Liver (tissue), 9 donors: ENCODE data around the gene RPTOR. TPM values are rescaled to one million over a fixed set of nuclear protein-coding genes. Genes with fewer than 3 reads are reported as not detected.

Experiments
- DNase-seq: peaks from one replicate; pipeline ENCODE4 v3.0.0-alpha.2; 2017; ENCODE audit warnings: low spot score
- H3K27ac ChIP-seq, 2 donors: one replicate each; pipeline ENCODE4 v1.7.0; 2013; ENCODE audit warnings: inconsistent platforms in 2 of 2, low read length in 2 of 2, control low read depth in 1 of 2, low read depth in 1 of 2, mild to moderate bottlenecking in 1 of 2
- H3K27me3 ChIP-seq, 4 donors: one replicate each; pipeline versions ENCODE4 v1.6.1 to v1.7.0; 2013; ENCODE audit warnings: low read length in 3 of 4, inconsistent platforms in 1 of 4, mild to moderate bottlenecking in 1 of 4, moderate library complexity in 1 of 4; ENCODE audit not compliant: control insufficient read depth in 4 of 4, insufficient read depth in 4 of 4
- H3K36me3 ChIP-seq, 4 donors: one replicate each; pipeline versions ENCODE4 v1.6.1 to v1.7.0; 2013; ENCODE audit warnings: low read length in 3 of 4, mild to moderate bottlenecking in 3 of 4, low read depth in 1 of 4, moderate library complexity in 1 of 4; ENCODE audit not compliant: control insufficient read depth in 4 of 4, insufficient read depth in 3 of 4
- H3K4me1 ChIP-seq, 4 donors: one replicate each; pipeline versions ENCODE4 v1.6.1 to v1.7.0; 2013; ENCODE audit warnings: low read length in 3 of 4, mild to moderate bottlenecking in 3 of 4, moderate library complexity in 1 of 4; ENCODE audit not compliant: control insufficient read depth in 4 of 4, insufficient read depth in 4 of 4
- H3K4me3 ChIP-seq, 3 donors: one replicate each; pipeline versions ENCODE4 v1.6.1 to v1.7.0; 2013; ENCODE audit warnings: low read length in 3 of 3, control low read depth in 1 of 3, low read depth in 1 of 3, mild to moderate bottlenecking in 1 of 3
- H3K9ac ChIP-seq, 2 donors: one replicate each; pipeline ENCODE4 v1.7.0; 2013; ENCODE audit warnings: low read length in 2 of 2, mild to moderate bottlenecking in 2 of 2, moderate library complexity in 2 of 2, control low read depth in 1 of 2, low read depth in 1 of 2
- H3K9me3 ChIP-seq, 4 donors: one replicate each; pipeline versions ENCODE4 v1.6.1 to v1.7.0; 2013; ENCODE audit warnings: low read length in 3 of 4; ENCODE audit not compliant: control insufficient read depth in 4 of 4
- ATF3 ChIP-seq: IDR thresholded peaks from 2 replicates; pipeline ENCODE4 v1.6.1; 2016; ENCODE audit warnings: antibody characterized with exemption
- CTCF ChIP-seq: fragments of 150-350 bp; IDR thresholded peaks from 2 replicates; pipeline ENCODE4 v1.5.1; 2017; ENCODE audit warnings: improper control_type of control experiment, low read depth, low read length; ENCODE audit not compliant: missing input control
- EGR1 ChIP-seq, 2 donors: IDR thresholded peaks; 2 replicates each; pipeline ENCODE4 v1.6.1; 2016 to 2018; ENCODE audit warnings: antibody characterized with exemption in 2 of 2, low read depth in 2 of 2
- FOXA1 ChIP-seq: IDR thresholded peaks from 2 replicates; pipeline ENCODE4 v1.6.1; 2016; ENCODE audit warnings: antibody characterized with exemption
- FOXA2 ChIP-seq: IDR thresholded peaks from 2 replicates; pipeline ENCODE4 v1.6.1; 2016; ENCODE audit warnings: antibody characterized with exemption
- GABPA ChIP-seq, 2 donors: IDR thresholded peaks in 1 of 2; conservative IDR thresholded peaks in 1 of 2; 2 replicates each; pipeline ENCODE4 v1.6.1; 2016; ENCODE audit warnings: antibody characterized with exemption in 2 of 2, mild to moderate bottlenecking in 1 of 2, moderate library complexity in 1 of 2
- HNF4A ChIP-seq, 2 donors: conservative IDR thresholded peaks; 2 replicates each; pipeline ENCODE4 v1.6.1; 2016; ENCODE audit warnings: antibody characterized with exemption in 2 of 2, mild to moderate bottlenecking in 2 of 2
- HNF4G ChIP-seq: IDR thresholded peaks from 2 replicates; pipeline ENCODE4 v1.6.1; 2016; ENCODE audit warnings: antibody characterized with exemption
- JUND ChIP-seq, 2 donors: IDR thresholded peaks; 2 replicates each; pipeline ENCODE4 v1.6.1; 2016; ENCODE audit warnings: antibody characterized with exemption in 2 of 2
- MAX ChIP-seq: IDR thresholded peaks from 2 replicates; pipeline ENCODE4 v1.6.1; 2016; ENCODE audit warnings: antibody characterized with exemption
- NR2F2 ChIP-seq: IDR thresholded peaks from 2 replicates; pipeline ENCODE4 v1.6.1; 2016; ENCODE audit warnings: antibody characterized with exemption
- RAD21 ChIP-seq, 2 donors: IDR thresholded peaks; 2 replicates each; pipeline ENCODE4 v1.6.1; 2016; ENCODE audit warnings: antibody characterized with exemption in 2 of 2, mild to moderate bottlenecking in 2 of 2
- REST ChIP-seq: IDR thresholded peaks from 2 replicates; pipeline ENCODE4 v1.6.1; 2016; ENCODE audit warnings: antibody characterized with exemption, mild to moderate bottlenecking
- RXRA ChIP-seq, 2 donors: IDR thresholded peaks; 2 replicates each; pipeline ENCODE4 v1.6.1; 2017 to 2018; ENCODE audit warnings: antibody characterized with exemption in 2 of 2, mild to moderate bottlenecking in 1 of 2
- SP1 ChIP-seq: IDR thresholded peaks from 2 replicates; pipeline ENCODE4 v1.6.1; 2018; ENCODE audit warnings: antibody characterized with exemption, mild to moderate bottlenecking
- TAF1 ChIP-seq: conservative IDR thresholded peaks from 2 replicates; pipeline ENCODE4 v1.6.1; 2016; ENCODE audit warnings: antibody characterized with exemption, mild to moderate bottlenecking
- YY1 ChIP-seq: IDR thresholded peaks from 2 replicates; pipeline ENCODE4 v1.6.1; 2016; ENCODE audit warnings: antibody characterized with exemption, mild to moderate bottlenecking
- ZBTB33 ChIP-seq: IDR thresholded peaks from 2 replicates; pipeline ENCODE4 v1.6.1; 2016; ENCODE audit warnings: antibody characterized with exemption
- WGBS: extraction: QIAGEN DNeasy Blood & Tissue Kit; methylation state at CpG from one replicate; pipeline ENCODE4 v1.1.7; 2013; 5-methylcytosine and 5-hydroxymethylcytosine counted together
- polyA plus RNA-seq, 2 donors: library from polyadenylated mRNA; stranded (reverse) in 1 of 2; unstranded in 1 of 2; fragments of 200-250 nt in 1 of 2; fragments of >200 nt in 1 of 2; fragmentation: Nextera tagmentation in 1 of 2; extraction: Ambion mirVana in 1 of 2; gene quantifications; one replicate each; pipeline versions ENCODE4 v1.2.1 to v1.2.3, GENCODE V29; 2013 to 2015
- total RNA-seq, 2 donors: library from RNA; depleted of rRNA; stranded (reverse); fragments of >200 nt; gene quantifications; one replicate each; pipeline ENCODE4 v1.2.3, GENCODE V29; 2014
- donor health status: healthy.
- donor health status: healthy.
- donor health status: healthy.
- donor health status: healthy.
- donor health status: healthy.

RPTOR gene
- total and polyA plus RNA-seq, 4 donors: 4.8 to 25.4 (median 11.6) TPM

- Histone ChIP-seq H3K27ac (no peak overlapping the region), H3K9me3 (no peaks in the 10 kb centered on the region), H3K9ac (no peak overlapping the region), H3K27me3 (no peaks in the 10 kb centered on the region), H3K36me3 (no peaks in the 10 kb centered on the region), H3K4me1 (no peaks in the 10 kb centered on the region), H3K4me3 (no peak overlapping the region)
- no peak for DNase-seq
- WGBS: 97% methylated on average over 12 of the region's 12 CpGs
- TF ChIP-seq NR2F2 (no peak), YY1 (no peak), CTCF (no peak), RAD21 (IDR thresholded peaks at IDR 0.05) (no peak)
Observed at GRCh38 chr17:80608326-80608725, 63.7 kb downstream of the RPTOR start.

- Histone ChIP-seq H3K27ac (no peak overlapping the region), H3K4me1 (no peaks in the 10 kb centered on the region), H3K27me3 (no peaks in the 10 kb centered on the region), H3K36me3 (no peaks in the 10 kb centered on the region), H3K9me3 (no peaks in the 10 kb centered on the region), H3K9ac (no peak overlapping the region), H3K4me3 (no peak overlapping the region)
- 87% methylated on average over 5 of the region's 5 CpGs for WGBS
- no peak for DNase-seq
- TF ChIP-seq RAD21 (IDR thresholded peaks at IDR 0.05): no peak
- no peak for TF ChIP-seq JUND (IDR thresholded peaks at IDR 0.05)
- no peak for TF ChIP-seq ZBTB33
- no peak for TF ChIP-seq TAF1
- TF ChIP-seq FOXA1: no peak
- TF ChIP-seq SP1: no peak
- TF ChIP-seq EGR1 (IDR thresholded peaks at IDR 0.05; ENCODE audit: low read depth in 2 of 2): no peak
- no peak for TF ChIP-seq REST
- no peak for TF ChIP-seq MAX
- TF ChIP-seq HNF4G: no peak
- TF ChIP-seq FOXA2: no peak
- TF ChIP-seq YY1: no peak
- TF ChIP-seq CTCF: no peak
- TF ChIP-seq GABPA (IDR thresholded peaks at IDR 0.05 in 1 of 2, conservative IDR thresholded peaks at IDR 0.05 in 1 of 2): no peak
- TF ChIP-seq RXRA (IDR thresholded peaks at IDR 0.05): no peak
- no peak for TF ChIP-seq ATF3
- no peak for TF ChIP-seq NR2F2
- no peak for TF ChIP-seq HNF4A (conservative IDR thresholded peaks at IDR 0.05)
Observed at GRCh38 chr17:80609757-80610156, 65.1 kb downstream of the RPTOR start.
